DMS153 treated with DMSO at 0.1 percent for 48 hours (cell line): Measurements from ENCODE around the gene SOX18.
"Not testable (repeated sequence)": the region's sequence is repeated elsewhere in the genome, so short reads cannot be mapped to it uniquely, and the experiment has no call there.

Experiments
- DNase-seq: peaks from one replicate; lab custom pipeline; 2025; ENCODE audit not compliant: unreplicated experiment; lab: John Stamatoyannopoulos, UW

Gene SOX18

DNA sequence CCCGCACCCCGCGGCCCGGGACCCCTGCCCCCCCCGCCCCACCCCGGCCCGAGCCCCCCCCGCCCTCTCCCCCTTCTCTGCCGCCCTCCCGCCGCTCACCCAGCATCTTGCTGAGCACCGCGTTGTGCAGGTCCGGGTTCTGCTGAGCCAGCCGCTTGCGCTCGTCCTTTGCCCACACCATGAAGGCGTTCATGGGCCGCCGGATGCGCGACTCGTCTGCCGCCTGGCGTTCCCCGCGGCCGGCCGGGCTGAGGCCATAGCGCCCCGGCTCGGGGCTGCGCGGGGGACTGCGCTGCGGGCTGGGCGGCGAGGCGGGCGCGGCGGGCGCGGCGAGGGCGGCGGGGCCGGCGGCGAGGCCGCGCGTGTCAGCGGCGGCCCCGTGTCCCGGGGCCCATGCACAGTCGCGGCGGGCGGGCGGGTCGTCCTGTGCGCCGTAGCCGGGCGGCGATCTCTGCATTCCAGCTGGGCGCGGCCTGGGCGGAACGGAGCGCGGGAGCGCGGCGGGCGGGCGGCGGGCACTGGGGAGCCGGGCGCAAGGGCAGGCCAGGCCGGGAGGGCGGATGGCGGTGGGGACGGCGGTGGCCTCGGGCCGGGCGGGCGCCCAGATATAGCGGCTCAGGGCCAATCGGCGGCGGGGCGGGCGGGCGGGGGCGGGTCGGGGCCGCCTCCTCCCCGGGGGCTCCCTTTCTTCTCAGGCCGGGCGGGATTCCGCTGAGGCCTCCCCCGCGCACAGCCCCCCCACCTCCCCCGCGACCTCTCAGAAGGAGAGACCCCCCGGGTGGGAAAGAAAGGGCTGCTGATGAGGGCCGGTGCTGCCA, at the start of gene SOX18:
Gene SOX18, minus strand, starts transcription at position 580 of the 818 bp plus-strand sequence. Its CDS starts 123 bp downstream, at position 457.
- no peak for DNase-seq

DNA sequence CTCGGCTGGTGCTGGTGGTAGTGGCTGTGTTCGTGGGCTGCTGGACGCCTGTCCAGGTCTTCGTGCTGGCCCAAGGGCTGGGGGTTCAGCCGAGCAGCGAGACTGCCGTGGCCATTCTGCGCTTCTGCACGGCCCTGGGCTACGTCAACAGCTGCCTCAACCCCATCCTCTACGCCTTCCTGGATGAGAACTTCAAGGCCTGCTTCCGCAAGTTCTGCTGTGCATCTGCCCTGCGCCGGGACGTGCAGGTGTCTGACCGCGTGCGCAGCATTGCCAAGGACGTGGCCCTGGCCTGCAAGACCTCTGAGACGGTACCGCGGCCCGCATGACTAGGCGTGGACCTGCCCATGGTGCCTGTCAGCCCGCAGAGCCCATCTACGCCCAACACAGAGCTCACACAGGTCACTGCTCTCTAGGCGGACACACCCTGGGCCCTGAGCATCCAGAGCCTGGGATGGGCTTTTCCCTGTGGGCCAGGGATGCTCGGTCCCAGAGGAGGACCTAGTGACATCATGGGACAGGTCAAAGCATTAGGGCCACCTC, 49.1 kb upstream of the SOX18 start:
- DNase-seq, result no peak

DNA sequence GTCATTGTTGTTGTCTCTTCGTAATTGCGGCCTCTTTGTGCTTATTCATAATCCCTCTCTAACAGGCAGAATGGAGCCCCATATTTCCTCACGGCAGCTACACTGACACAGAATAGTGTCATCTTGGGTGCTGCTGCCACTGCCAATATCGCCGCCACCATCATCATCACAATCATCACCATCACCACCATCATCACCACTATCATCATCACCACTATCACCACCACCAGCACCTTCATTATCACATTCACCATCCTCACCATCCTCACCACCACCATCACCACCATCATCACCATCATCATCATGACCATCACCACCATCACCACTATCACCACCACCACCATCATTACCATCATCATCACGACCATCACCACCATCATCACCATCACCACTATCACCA, 47.1 kb upstream of the SOX18 start:
- DNase-seq, result no peak

DNA sequence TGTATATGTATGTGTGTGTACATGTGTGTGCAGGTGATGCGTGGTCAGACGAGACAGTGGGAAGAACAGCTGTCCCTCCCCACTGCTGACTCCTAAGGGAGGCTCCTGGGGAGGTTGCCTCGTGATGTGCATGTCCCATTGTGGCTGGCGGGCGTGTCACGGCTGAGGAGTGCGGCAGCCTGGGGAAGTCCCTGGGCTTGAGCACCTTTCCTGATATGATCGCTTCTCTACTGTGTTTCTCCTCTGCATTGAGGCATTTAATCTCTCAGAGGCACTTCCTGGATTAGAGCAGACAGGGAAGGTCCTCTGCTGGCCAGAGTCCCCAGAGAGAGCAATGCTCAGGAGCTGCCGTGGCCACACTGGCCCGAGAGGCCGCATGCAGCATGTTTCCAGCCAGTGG, 46.5 kb upstream of the SOX18 start:
- no peak for DNase-seq

DNA sequence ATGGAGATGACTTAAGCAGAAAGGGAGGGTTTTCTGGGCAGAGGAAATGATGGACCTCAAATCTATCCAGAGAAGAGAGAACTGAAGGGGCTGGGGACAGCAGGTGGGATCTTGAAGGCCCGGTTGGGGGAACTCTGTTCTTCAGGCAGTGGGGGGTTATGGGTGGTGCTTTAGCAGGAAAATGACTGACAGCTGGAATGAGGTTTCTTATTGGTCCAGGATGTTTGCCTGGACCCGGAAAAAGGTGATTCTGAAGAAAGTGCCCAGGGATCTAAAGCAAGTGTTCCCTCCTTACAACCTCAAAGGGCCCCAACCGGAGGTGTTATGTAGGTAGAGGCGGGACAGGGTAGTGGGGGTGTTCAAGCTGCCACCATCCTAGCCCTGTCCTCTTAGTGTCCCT, 46.0 kb upstream of the SOX18 start:
- DNase-seq, result no peak

DNA sequence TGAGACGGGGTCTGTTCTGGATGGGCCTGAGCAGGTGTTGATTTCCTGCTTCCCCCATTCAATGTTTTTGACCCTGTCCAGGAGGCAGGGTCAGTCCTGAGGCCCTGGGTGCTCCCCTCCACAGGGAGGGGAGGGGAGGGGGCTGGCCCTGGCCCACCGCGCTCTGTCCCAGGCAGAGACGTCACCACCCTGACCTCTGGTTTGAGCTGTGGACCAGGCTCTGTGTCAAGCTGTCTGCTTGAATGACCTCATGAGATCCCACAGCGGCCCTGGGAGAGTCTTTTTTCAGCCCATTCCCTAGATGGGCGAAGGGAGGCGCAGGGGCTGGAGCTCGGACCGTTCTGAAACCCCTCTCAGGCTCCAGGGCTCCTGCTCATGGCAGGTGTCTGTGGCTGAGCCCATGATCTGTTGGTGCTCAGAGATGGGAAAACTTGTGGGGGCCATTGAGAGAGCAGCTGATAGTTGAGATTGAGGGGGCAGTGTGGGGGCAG, 43.6 kb upstream of the SOX18 start:
- DNase-seq, result no peak

DNA sequence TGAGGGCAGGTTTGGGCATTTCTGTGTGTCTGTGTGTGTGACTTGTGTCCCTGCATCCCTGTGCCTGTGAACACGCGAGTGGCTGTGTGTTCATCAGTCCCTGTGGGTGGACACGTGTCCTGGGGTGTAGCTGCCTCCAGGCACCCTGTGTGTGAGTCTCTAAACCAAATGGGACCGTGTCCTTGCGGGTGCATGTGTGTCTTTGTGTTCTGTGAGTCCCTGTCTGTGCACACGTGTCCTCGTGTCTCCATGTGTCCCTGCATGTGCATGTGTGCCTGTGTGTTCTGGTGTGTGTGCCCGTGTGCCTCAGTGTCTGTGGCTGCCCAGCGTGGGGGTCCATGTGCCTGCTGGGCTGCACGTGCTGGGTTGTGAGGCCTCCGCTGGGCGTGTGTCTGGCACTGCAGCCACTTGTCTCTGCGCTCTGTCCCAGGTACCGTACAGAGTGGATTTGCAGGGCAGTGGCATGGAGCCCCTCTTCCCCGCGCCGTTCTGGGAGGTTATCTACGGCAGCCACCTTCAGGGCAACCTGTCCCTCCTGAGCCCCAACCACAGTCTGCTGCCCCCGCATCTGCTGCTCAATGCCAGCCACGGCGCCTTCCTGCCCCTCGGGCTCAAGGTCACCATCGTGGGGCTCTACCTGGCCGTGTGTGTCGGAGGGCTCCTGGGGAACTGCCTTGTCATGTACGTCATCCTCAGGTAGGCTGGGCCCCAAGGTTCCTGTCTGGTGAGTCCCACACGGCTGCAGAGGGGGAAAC, 43.0 kb upstream of the SOX18 start:
- no peak for DNase-seq

DNA sequence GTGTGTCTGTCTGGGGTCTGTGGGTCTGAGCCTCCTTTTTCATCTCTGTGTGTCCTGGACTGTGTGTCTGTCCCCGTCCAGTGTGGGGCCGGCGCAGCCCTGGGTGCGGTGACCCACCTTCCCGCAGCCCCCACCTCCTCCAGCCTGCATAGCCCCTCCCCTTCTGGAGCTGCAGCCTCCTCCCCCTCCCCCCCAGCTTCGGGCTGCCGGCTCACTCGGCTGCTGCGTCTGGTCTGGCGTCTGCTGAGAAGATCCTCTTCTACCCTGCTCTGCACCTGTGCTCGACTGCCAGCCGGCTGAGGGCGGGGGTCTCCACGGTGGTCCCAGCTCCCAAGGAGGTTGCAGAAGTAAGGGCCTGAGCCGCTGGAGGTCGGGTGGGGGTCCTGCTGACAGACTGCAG, 42.3 kb upstream of the SOX18 start:
- no peak for DNase-seq

DNA sequence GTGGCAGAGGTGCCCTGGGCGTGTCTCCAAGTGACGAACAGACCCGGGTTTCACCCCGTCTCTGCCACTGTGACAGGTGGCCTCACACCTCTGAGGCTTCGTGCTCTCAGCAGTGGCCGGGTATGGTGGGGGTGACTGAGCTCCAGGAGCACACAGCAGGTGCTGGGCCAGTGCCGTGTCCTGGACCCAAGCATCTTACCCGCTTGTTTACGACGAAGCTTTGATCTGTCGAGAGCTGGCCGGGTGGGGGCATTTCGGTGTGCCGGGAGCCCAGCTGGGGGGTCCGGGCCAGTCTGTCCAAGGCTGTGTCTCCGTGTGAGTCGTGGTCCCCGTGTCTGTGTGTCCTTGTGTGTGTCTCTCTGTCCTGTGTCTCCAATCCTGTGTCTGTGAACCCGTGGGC, 41.9 kb upstream of the SOX18 start:
- no peak for DNase-seq

DNA sequence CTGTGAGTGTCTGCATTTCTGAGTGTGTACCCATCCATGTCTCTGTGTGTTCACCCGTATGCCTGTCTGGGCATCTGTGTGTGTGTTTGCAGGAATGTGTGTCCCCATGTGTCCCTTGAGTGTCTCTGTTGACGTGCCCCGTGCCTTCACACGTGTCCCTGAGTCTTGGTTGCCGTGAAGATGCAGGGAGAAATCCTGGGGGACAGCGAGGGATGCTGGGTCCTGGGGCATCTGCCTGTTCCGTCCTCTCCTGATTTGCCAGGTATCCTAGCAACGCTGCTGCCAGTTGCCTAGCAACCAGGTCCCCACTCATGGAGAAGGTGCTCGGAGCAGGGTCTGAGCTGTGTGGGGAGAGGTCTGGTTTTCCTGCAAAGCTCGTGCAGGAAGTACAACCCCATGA, 40.7 kb upstream of the SOX18 start:
- no peak for DNase-seq

DNA sequence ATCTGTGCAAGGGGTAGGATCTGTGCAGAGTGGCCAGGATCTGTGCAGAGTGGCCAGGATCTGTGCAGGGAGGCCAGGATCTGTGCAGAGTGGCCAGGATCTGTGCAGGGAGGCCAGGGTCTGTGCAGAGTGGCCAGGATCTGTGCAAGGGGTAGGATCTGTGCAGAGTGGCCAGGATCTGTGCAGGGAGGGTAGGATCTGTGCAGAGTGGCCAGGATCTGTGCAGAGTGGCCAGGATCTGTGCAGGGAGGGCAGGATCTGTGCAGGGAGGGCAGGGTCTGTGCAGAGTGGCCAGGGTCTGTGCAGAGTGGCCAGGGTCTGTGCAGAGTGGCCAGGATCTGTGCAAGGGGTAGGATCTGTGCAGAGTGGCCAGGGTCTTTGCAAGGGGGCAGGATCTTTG, 39.1 kb upstream of the SOX18 start:
- not testable (repeated sequence) for DNase-seq

DNA sequence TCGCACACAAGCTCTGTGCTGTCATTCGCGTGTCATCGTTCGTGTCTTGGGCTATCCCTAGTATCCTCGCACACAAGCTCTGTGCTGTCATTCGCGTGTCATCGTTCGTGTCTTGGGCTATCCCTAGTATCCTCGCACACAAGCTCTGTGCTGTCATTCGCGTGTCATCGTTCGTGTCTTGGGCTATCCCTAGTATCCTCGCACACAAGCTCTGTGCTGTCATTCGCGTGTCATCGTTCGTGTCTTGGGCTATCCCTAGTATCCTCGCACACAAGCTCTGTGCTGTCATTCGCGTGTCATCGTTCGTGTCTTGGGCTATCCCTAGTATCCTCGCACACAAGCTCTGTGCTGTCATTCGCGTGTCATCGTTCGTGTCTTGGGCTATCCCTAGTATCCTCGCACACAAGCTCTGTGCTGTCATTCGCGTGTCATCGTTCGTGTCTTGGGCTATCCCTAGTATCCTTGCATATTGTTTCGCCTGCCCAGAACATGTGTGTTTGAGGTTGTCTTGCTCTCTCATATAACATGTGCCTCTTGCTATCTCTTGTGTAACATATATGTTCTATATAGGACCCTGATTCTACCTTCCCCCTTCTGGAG, 37.9 kb upstream of the SOX18 start:
- not testable (repeated sequence) for DNase-seq

DNA sequence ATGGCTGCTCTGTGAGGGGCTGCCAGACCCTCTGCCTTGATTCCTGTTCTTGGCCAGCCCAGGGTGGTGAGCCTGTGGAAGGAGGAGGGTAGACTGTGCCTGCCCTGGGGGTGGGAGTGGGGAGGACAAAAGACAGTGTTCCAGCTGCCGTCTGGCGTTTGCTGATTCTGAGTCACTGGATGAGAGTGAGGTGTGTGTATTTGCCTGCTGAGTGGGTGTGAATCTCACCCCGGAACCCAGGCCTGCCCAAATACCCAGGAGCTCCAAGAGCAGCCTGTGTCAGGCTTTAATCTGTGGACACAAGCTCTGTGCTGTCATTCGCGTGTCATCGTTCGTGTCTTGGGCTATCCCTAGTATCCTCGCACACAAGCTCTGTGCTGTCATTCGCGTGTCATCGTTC, 37.4 kb upstream of the SOX18 start:
- DNase-seq, result no peak

DNA sequence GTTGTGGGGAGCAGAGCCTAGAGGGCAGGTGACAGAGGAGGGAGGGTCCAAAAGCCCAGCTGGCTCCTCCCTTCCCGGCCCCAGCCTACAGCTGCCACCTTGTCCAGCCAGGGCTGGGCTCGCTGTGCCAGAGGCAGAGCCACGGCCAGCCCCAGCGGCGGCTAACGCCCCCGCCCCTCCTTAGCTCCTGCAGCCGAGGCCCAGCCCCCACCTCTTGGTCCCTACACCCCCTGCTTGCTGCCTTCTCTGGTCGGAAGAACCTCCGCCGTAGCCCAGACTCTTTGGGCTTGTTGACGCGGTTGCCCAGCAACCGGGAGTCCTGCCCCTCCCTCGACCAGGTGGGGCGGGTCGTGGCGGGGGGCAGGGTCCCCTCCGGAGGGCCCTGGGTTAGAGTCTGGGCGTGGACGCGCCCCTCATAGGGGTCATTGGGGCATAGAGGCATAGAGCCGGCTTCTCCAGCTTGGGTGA, 35.3 kb upstream of the SOX18 start:
- DNase-seq, result no peak

DNA sequence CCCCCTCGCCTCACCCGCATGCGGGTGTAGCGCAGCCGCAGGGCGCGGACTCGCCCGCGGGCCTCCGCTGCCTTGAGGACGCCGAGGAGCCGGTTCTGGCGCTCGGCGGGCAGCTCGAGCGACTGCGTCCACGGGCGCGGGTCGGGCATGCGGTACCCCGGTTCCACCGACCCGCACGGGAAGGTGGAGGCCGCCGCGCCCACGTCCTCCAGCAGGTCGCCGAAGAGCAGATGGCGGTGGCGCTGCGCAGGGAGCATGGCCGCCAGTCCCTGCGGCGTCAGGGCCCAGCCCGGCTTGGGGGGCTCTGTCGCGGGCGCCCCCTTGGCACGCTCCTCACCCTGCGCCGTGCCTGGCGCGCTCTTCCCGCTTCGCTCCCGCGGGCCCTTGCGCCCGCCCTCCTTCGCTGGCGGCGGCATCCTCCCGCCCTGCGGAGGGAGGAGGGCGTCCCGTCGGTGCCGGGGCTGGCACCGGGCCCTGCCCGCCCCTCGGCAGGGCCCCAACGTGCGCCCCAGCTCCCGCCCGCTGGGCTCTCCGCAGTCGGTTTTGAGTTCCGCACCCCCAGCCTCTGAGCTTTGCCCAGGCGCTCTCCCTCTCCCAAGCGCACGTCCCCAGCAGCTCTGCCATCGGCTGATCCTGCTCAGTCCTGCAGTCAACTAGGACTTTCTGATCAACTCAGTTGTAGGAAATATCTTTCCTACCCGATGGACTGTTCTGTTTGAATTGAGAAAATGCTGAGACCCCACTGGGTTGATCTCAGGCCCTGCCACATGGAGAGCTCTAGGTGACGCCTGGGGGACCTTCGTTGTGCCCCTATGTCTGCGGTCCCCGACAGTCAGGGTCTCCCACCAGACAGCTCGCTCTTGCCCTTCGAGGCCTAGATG, 34.6 kb upstream of the SOX18 start, which contains the start of gene LKAAEAR1:
Gene LKAAEAR1, minus strand, starts transcription at position 595 of the 881 bp plus-strand sequence. Its CDS starts 179 bp downstream, at position 416.
- DNase-seq, result no peak

DNA sequence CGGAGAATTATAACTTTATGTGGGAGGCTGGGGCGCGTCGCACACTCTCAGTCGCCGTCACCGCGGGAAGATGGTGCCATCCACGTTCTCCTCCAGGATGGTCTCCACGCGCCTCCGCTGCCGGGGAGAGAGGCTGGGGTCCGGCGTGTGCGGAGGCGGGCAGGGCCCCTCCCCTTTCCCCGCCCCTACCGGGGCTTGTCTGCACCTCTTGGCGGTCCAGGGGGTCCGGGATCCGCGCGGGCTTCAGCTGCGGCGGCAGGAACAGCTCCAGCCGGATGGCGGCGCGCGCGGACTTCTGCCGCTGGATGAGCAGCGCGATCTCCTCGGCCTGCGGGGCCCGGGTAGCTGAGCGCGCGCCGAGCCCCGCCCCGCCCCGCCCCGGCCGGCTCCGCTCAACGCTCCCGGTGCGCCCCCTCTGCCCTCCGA, 34.0 kb upstream of the SOX18 start:
- peak; percentile 49 for DNase-seq

DNA sequence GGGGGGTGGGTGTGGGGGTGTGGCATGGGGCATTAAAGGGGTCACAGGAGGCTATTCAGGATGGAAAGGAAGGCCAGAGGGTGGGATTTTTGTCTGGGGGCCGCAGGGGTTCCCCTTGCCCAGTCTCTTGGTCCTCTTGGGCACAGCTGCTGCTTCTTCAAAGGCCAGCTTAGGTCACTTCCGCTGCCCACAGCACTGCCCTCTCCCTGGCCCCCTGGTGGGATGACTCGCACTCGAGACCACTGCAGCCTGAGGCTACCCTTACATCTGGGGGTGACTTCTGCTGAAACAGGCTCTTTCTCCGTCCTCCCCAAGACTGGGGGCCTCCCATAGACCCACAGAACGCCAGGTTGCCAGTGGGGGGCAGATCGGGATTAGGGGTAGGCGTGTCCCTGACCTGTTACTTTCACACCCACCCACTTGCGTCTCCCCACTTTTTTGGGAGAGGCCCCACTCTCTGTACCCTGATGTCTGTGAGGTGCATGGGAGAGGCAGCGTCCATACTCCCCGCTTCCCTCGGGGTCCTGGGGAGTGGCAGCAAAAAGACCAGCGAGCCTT, 33.5 kb upstream of the SOX18 start:
- no peak for DNase-seq

DNA sequence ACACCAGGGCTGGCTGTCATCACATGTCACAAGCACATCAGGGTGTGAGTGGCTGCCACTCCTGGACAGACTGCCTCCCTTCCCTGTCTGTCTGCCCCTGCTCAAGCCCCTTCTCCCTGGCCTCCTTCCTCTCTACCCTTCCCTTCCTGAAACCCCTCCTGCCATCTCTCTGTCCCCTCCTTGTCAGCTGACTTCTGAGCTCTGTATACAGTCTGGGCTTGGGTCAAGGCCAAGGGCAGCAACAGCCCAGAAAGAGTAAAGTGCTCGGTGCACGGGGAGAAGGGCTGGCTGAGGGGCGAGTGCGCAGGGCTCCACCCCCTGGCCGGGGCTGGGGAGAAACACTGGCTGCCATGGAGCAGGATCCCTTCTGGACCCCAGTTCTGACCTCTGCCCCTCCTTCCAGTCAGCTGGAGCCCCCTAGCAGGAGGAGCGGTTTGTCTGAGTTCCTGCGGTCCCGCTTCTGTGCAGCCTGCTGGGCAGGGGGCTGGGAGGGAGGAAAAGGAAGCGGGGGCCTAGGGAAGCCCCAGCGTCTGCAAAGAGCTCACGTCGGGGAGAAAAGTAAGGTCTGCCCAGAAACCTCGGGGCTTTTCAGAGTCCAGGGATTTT, 32.8 kb upstream of the SOX18 start:
- DNase-seq, result no peak

DNA sequence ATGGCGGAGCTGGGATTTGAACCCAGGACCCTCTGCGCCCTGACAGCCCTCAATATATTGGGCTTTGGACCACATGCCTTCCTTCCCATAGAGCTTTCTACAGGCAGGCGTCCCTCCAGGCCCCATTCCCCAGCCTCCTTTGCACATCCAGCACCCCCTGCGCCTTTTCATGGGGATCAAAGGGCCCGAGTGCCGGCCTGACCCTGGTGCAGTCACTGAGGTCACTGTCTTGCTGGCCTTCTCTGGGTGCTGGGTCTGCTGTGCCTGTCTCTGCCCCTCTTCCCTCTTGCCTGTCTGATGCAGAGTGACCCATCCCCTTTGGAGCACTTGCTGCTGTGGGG, 32.2 kb upstream of the SOX18 start:
- no peak for DNase-seq
